Measurements from ENCODE around the gene MBOAT7. TPM values are rescaled to one million over a fixed set of nuclear protein-coding genes. Genes with fewer than 3 reads are reported as not detected.

Gene MBOAT7
- polyA plus RNA-seq, 4 donors = 65.8 to 86.6 (median 70.3) TPM

GRCh38 chr19:54147676-54148075, 41.7 kb downstream of the MBOAT7 start:
- peak in 1 of 4 donors; percentile 53 for DNase-seq (ENCODE audit: low read depth in 4 of 4, low spot score in 3 of 4)

- DNase-seq (ENCODE audit: low read depth in 4 of 4, low spot score in 3 of 4) = no peak
These were observed 43.7 kb downstream of the MBOAT7 start for GRCh38 chr19:54145541-54146158.

DNA sequence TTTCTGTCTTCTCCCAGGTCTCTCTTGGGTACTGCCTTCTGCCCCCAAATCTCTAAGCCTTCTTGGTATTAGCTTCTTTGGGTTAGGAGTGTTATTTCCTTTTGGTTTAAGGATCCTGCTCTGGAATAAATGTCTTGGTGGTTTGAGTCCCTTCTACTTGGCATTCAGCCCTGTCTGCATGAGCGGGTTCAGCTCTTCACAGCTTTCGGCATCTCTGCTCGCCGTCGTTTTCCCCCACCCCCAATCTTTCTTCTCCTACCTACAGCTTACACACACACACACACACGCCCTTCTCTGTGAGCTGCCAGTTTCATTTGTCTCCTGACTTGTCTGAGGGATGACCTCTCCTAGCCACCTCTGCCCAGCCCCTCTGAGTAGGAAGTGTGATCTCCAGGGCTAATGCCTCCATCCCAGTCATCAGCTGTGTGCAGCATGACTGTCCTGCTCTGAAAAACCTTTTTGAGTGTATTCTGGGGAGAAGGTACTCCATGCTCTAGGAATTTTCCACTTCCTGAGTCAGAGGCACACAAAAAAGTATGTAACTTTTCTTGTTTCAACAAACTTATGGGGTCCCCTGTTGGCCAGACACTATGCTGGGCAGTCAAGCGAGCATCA, 47.1 kb downstream of the MBOAT7 start:
- DNase-seq (ENCODE audit: low read depth in 4 of 4, low spot score in 3 of 4) = no peak

DNA sequence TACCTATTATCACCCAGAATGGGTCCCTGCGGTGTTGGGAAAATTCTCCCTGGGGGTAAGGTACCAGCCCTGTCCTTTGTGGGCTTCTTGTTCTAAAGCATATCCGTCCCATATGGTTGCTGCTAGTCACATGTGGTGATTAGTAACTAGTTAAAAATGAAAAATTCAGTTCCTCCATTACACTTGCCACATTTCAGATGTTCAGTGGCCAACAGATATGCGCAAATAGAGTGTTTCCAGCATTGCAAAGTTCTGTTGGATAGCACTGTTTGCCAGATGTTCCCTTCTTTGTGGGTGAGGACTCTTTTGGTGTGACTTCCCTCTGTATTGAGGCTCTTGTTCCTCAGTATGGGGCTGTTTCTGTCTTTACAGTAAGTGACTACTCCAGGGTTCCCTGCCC, 48.0 kb downstream of the MBOAT7 start:
- no peak for DNase-seq (ENCODE audit: low read depth in 4 of 4, low spot score in 3 of 4)

- DNase-seq (ENCODE audit: low read depth in 4 of 4, low spot score in 3 of 4) = no peak
These were observed 50.7 kb downstream of the MBOAT7 start for GRCh38 chr19:54138489-54139256.

DNA sequence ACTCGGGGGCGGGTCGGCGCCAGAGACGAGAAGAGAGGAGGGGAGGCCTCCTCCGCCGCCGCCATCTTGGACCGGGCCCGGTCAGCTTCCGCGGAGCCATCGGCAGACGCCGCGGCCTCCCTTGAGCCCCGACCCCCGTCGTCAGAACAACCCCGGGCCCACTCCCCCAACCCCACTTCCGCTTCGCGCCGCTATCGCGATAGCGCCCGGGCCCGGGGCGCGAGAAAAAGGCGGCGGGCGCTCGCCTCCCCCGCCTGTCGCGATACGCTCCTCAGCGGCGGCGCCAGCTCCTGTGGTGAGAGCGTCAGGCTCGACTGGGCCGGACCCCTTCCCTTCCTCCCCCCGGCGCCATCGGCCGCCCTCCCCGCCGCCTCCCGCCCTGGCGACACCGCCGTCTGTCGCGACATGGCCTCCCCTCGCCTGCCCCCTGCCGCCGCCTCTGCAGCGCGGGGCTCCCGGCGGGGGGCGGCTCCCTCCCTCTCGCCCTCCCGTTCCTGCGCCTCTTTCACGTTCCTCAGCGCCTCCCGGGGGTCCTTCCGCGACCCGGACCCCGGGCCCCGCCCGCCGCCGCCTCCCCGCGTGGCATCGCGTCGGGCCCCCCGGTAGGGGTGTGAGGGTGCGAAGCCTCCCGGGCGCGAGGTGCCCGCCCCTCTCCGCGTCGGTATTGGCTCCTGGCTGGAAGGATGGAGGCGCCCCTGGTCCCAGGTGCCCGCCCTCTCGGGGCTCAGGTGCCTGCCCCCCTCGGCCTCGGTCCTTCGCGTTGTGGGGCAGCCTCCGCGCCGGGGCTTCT, 51.5 kb downstream of the MBOAT7 start, which contains the start of gene CNOT3:
Gene CNOT3, plus strand, starts transcription at position 64 of the 790 bp plus-strand sequence. CDS start 5,217 bp downstream, outside the sequence.
- DNase-seq (ENCODE audit: low read depth in 4 of 4, low spot score in 3 of 4) = no peak

DNA sequence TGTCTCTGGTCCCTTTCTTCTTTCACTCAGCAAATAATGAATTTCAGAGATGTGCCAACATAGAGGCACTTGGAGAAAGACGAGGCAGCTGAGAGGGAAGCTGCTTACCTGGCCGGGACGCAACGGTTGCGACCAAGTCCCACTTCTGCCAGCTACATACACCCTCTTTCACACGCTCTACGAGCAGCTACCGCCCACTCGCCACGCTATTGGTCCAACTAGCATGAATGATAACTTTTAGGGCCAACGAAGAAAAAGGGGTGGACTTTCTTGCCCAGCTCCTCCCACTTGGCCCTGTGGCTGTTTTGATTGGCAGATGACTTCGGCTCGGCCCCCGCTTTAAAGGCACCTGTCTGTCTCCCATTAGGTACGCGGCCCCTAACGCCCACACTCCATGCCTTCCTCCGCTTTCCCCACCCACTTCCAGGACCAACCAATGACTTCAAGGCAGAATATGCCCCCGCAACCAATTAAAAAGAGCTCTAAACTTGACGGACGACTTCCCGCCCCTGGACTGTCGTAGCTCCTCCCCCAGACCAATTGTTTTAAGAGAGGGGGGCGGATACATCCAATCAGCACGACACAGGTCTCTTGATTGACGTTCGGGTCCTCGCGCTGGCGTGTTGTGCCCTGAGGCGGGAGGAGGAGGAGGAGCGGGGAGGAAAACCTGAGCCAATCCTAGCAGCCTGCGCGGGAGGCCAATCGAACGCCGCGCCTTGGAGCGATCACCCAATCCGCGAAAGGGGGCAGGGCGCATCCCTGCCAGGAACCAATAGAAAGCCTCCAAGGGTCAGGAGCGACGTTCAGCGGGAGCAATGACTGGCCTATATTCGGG, 52.3 kb downstream of the MBOAT7 start:
- DNase-seq (ENCODE audit: low read depth in 4 of 4, low spot score in 3 of 4) = peak; percentile 95 to 100 (median 100)

- DNase-seq (ENCODE audit: low read depth in 4 of 4, low spot score in 3 of 4) = no peak
These were observed 53.1 kb downstream of the MBOAT7 start for GRCh38 chr19:54136086-54136863.

- no peak for DNase-seq (ENCODE audit: low read depth in 4 of 4, low spot score in 3 of 4)
These were observed 55.3 kb downstream of the MBOAT7 start for GRCh38 chr19:54133957-54134590.

GRCh38 chr19:54133312-54133956, 55.9 kb downstream of the MBOAT7 start:
- DNase-seq (ENCODE audit: low read depth in 4 of 4, low spot score in 3 of 4) = no peak

- no peak for DNase-seq (ENCODE audit: low read depth in 4 of 4, low spot score in 3 of 4)
These were observed 59.8 kb downstream of the MBOAT7 start for GRCh38 chr19:54129617-54129996.

- DNase-seq (ENCODE audit: low read depth in 4 of 4, low spot score in 3 of 4) = no peak
These were observed 60.4 kb downstream of the MBOAT7 start for GRCh38 chr19:54128796-54129616.

GRCh38 chr19:54128441-54128725, 61.0 kb downstream of the MBOAT7 start:
- no peak for DNase-seq (ENCODE audit: low read depth in 4 of 4, low spot score in 3 of 4)

GRCh38 chr19:54127688-54128440, 61.5 kb downstream of the MBOAT7 start:
- no peak for DNase-seq (ENCODE audit: low read depth in 4 of 4, low spot score in 3 of 4)

- DNase-seq (ENCODE audit: low read depth in 4 of 4, low spot score in 3 of 4) = no peak
These were observed 63.7 kb downstream of the MBOAT7 start for GRCh38 chr19:54125713-54126112.

GRCh38 chr19:54124393-54124792, 65.0 kb downstream of the MBOAT7 start:
- no peak for DNase-seq (ENCODE audit: low read depth in 4 of 4, low spot score in 3 of 4)

GRCh38 chr19:54123682-54124081, 65.7 kb downstream of the MBOAT7 start:
- no peak for DNase-seq (ENCODE audit: low read depth in 4 of 4, low spot score in 3 of 4)

All from right renal pelvis (tissue), 4 donors.